Activated CD4-positive, alpha-beta T cell treated with anti-CD3 and anti-CD28 coated beads, Interleukin-2, amount 50 U/mL, for 4 hours (primary cell): ENCODE data around the gene UBE2E3.

Experiments used
- DNase-seq, 2 experiments: peaks; one replicate each; pipeline ENCODE4 v3.0.0-alpha.2; 2020

UBE2E3 gene

DNA sequence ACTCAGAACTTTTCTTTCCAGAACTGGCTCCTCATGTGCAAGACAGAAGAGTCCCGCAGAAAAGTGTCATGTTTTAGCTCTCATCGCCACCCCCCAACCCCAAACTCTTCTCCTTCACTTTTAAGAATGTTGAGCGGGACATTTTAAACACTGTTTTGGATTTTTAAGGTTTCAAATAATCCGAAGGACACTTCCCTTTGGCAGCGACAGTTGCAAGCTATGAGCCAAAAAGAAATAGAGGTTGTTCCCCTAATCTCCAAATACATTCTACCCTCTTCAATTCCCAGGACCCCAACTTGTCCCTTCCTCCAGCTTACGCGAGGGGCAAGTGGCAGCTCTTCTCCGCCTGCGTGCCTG, 678 bp upstream of the UBE2E3 start:
- no peak for DNase-seq

DNA sequence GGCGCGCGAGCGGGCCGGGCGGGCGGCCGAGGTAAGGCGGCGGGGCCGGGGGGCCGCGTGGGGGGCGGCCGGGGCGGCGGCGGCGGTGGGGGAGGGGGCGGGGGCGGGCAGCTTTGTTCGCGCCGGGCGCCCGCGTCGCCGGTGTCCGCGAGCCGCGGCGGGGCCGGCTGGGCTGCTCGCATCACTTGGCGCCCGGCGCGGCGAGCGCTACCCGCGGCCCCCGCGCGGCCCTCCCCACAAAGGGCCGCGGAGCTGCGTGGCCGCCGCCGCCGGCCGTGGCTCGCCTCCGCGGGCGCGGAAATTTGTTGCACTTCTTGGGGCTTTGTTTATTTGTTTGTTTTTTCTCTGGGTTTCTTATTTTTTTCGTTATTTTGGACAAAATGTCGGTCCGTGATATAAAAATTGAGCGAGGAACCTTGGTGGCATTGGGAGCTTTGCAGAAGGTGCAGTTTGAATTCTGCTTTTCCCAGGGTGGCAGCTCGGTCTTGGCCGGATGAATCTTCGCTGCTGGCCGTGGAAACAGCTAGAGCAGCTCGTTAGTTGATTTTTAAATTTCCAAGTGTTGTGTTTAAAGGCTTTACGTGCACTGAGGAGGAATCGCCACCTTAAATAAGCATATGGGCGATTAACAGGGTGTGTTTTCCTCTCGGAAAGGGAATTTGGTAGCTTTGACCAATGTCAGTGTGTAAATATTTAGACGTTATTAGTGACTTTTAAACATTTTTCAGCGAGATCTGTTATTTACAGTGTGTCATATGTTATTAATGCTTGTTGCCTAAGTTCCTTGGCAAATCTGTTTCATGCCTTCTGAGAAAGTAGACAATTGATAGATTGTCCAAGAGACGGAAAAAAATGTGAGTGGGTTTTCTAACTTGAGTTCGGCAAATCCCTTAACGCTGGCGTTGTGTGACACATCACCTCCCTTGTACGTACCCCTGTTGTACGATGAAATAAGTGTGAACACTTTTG, 822 bp downstream of the UBE2E3 start:
- DNase-seq, result peak in 1 of 2 experiments; percentile 35

DNA sequence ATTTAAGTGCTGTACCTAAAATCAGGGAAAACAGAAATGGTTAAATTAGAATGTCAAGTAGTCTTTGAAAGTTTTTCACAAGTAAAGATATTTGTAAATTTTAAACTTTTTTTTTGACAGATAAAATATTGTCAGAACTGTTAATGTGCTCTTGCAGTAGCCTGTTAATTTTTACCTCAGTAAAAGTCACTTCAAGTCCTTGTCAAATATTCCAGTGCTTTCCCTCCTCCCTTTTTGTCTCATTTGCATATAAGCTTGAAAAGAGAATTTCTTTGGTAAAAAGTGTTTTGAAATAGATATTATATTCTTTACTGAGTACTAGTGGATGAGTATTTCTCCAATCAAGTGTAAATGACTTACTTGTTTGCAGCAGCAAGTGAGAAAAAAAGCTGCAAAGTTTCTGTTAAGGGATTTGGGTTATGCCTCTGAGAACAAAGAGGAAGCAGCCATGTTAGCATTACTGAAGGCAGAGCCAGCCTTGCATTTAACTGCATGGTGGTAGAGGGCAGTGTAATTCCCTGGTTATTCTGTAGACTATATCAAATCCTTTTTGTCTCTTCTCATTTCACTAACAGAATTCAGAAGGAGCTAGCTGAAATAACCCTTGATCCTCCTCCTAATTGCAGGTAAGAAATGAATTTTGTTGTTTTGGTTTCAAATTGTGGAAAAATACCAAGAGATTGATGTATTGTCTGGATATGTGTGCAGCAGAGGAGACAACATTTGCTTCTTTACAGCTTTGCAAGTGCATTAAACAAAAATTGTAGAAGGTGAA, 3.2 kb downstream of the UBE2E3 start:
- peak in 1 of 2 experiments; percentile 1 for DNase-seq

DNA sequence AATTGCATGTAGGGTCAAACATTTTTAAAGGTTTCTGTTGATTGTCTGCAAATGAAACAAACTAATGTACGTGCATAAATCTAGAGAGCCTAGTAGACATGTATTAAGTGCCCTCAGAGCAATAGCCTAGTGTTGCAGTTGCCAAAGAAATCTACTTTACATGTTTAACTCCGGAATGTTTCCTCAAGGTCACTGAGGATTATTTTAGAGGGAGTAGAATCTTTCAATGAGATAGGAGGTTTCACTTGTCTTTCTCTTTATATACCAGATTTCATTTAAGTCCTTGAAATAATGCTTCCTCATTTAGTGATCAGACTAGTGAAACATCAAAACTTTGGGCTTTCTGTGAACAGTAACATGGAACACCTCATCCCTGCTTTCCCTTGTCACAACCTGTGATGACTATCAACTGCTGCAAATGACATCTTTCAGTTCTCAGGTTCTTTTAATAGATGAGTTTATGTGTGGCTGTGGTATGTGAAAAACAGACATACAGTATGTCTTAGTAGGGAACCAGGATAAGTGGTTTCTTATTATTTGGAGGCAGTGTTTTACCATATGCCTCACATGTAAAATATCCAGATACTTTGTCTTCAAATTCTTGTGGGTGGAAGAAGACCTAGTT, 5.5 kb downstream of the UBE2E3 start:
- DNase-seq, result no peak

DNA sequence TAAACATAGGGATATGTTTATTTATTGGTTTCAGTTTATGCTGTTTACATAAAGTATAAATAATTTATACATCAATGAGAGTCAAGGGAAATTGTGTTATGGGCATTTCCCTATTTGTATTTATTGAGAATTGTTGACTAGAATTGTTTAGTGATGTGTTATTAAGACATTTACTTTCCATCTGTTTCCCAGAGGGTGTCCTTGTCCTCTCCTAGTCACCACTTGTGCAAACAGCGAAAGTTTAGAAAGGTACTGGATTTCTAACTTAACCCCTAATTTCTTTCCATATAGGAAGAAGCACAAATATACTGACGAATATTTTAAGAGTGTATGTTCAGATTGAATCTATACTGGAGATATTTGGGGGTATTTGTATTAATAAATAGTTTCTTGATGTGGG, 6.7 kb downstream of the UBE2E3 start:
- no peak for DNase-seq

DNA sequence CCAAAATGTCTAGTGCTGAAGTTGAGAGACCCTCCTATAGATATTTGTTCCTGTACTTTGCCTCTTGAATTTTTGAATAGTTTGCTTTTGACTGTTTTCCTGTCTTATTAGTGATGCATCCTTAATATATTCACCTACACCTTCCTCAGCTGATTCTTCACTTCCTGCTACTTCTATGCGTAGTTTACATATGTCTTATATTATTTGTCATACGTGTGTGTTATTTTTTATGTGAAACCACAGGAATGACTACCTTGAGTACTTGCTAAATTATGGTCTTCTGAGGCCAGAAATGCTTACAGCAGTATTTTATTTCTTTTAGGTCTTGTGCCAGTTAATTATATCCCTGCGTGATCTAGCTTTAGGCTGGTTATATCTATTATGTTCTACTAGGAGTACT, 9.9 kb downstream of the UBE2E3 start:
- DNase-seq, result no peak

DNA sequence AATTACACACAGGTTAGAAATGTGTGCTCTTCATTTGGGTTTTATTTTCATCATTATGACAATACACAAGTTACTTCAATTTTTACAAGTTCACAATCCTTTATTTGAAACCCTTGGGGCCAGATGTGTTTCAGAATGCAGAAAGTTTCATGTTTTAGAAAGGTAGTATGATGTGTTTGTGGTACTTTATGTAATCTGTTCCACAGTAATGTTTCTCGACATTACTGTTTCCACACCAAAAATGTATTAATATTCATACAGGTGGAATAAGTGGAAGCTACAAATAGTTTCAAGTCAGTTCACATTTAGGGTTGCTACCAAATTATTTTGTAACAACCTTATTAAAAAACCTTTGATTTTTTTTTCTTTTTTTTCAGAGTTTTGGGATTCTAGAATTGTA, 10.4 kb downstream of the UBE2E3 start:
- no peak for DNase-seq

DNA sequence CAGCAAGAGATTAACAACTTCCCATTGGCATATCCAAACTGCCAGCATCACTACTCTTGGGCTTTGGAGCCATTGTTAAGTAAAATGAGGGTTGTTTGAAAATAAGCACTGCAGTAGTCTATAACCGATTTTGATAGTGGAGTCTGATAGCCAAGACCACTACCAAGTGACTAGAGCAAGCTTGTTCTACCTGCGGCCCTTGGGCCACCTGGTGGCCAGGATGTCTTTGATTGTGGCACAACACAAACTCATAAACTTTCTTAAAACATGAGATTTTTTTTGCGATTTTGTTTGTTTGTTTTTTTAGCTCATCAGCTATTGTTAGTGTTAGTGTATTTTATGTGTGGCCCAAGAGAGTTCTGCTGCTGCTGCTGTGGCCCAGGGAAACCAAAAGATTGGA, 11.0 kb downstream of the UBE2E3 start:
- no peak for DNase-seq

DNA sequence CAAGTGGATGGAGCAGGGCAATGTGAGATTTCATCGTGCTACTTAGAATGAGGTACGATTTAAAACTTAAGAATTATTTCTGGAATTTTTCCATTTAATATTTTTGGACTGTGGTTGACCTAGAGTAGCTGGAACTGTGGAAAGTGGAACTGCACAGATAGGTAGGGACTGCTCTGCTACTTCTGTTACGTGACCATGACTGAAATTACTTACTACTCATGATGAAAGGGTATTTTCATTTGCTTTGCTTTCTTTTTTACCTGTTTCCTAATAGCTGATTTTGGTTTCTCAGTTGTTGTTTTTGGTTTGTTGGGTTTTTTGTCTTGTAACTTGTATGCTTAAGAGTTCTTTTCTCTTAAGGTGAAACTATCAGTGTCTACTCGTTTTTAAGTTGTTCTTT, 11.4 kb downstream of the UBE2E3 start:
- DNase-seq, result no peak

DNA sequence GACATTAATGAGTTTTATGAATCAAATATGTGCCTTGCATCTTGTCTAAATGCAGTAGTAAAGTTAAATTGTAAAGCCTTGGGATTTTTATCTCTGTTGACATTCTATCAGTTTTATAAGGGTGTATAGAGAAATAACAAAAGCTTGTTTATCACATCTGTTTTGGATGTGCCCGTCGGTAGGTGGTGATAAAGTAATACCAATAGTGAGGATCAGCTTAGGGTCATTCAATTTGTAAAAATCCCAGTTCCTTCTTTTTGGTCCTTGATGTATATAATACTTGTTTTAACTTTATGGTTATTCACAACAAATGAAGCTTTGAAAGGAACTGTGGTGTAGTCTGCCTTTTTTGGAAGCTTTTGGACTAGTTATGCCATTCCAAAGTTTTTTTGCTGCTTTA, 12.6 kb downstream of the UBE2E3 start:
- no peak for DNase-seq

DNA sequence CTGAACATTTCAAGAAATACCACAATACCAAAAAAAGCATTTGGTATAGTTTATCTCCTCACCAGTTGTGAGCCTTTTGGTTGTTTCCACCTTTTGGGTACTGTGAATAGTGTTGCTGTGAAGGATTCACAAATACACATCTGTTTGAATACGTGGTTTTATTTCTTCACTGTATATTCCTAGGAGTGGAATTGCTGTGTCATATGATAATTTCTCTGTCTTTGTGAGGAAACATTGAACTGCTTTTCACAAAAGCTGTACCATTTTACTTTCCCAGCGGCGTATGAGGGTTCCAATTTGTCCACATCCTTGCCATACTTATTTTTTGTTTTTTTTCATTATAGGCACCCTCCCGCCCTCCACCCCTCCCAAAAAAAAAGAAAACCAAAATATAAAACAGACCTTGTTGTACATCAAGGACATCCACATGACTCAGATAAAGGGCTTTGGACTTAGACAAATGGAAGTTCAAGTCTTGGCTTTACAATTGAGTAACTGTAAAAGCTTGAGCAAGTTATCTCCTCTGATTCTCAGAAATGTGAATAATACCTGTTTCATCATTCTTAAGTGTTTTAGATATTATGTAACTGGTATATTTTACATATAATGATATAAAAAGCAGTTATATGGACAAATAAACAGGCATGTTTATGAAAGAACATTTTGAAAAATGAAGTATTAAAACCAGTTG, 19.0 kb downstream of the UBE2E3 start:
- no peak for DNase-seq

DNA sequence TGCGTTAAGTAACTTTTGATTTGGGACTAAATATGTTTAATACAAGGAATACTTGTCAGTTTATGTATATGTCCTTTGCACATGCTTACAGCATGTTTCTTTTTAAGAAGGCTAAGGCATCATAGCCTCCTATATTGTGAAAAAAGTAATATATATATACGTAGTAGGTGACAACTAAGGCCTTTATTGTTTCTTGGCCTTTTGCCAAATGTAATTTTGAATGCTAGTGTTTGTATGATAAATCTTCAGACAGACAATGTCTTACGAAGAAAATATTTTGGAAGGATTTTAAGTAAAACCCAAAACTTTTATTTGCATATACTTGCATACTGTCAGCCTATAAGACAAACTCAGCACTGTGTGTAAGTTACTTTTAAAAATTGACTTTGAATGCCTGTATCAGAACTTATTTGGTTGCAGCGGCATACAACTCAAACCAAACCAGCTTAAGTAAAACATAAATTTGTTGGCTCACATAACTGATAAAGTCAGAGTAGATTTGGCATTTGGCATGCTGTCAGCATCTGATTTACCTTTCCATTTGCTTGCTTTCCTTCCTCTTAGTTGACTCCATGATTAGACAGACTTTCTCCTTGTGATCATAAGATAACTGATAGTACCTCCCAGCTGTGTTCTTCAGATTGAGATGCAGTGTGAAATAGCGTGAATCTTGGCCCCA, 24.4 kb downstream of the UBE2E3 start:
- no peak for DNase-seq

DNA sequence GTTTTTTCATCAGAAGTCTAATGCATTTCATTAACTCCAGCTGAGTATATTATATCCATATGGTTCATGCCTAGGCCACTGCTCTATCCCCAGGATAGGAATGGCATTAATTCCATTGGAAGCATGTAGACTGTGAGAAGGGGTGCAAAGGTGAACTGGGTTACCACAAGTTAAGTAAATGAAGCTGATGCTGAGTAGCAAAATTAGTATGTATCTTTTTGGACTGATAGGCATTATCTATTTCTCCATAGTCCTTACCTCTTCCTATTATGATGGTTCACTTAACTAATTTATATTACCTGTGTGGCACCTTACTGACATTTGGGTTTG, 24.9 kb downstream of the UBE2E3 start:
- DNase-seq, result no peak

DNA sequence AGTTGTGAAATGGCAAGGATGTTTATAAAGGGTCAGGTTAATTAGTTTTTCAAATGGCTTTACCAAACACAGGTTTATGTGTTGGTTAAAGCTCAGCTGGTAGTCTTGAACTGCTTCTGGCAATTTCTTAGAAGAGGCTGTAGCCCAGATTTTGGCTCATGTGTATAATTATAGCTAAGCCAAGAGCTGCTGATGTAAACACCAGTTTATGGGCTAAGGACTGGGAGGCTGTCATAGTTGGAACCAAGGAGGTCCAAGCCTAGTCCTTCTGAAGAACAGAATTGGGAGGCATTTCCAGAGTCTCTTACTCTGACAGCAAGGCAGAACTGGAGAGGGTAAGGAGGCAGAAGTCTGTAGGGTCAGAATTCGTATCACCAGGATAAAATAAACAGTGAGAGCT, 25.4 kb downstream of the UBE2E3 start:
- DNase-seq, result no peak

DNA sequence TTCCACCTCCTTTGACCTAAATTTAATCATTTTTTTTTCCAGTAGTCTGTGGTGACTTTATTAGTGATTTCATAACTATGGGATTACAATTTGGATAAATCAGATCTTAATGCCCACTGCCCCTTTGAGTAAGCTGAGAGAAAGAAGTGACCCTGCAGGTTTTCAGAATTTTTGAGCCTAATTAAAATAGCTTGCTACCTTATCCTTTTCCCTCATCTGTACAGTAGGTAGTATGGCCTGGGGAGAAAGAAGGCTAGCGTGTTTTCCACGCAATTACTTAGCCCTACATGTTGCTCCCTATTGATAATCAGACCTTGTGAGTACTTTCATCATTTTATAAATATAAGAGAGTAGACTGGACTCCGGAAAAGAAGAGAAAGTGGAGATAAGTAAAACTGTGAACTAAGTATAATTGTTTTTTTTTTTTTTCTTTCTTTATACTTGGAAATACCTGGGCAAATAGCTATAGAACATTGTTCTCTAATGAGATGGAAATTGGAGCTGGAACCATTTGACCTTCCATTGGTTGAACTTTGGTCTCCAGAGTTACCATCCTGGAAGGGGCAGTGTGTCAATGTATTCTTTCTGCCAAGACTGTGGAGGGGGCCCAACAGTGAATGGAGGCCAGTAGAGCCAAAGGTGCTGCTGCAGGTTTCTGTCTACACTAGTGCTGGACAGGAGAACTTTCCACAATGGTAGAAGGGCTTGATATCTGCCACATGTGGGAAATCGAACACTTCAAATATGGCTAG, 26.9 kb downstream of the UBE2E3 start:
- no peak for DNase-seq

DNA sequence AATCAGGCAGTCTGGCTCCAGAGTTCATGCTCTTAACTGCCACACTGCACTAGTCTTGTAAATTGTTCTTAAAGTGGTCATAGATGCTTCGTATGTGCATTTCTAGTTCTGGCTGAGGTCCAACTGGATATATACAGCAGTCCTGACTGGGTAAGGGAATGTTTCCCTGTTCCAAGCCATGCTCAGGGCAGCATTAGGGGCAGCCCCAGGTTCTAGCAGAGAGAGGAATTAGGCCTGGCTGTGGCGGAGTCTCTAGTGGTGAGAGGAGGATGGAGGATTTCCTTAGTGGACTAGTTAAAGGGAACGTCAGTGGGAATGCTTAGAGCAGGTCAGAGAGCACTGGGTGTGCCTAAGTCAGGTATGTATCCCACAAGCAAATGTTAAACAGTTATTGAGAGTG, 28.0 kb downstream of the UBE2E3 start:
- DNase-seq, result no peak

DNA sequence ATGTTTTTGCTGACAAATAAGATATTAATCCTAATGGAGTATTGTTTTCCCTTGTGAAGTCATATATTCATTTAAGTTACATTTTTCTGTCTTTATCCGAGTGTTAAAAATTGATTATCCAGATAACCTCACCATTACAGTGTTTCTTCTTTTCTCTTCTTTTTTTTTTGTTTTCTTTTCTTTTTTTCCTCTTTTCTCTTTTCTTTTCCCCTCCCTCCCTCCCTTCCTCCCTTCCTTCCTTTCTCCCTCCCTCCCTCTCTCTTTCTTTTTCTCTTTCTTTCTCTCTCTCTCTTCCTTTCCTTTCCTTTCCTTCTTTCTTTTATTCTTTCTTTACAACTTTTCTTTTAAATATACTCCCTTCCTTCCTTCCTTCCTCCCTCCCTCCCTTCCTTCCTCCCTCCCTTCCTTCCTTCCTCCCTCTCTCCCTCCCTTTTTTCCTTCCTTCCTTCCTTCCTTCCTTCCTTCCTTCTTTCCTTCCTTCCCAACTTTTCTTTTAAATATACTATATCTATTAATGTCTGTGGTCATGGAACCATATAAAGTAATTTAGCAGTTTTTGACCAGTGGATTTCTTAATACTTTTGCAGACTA, 40.9 kb downstream of the UBE2E3 start:
- DNase-seq, result no peak

DNA sequence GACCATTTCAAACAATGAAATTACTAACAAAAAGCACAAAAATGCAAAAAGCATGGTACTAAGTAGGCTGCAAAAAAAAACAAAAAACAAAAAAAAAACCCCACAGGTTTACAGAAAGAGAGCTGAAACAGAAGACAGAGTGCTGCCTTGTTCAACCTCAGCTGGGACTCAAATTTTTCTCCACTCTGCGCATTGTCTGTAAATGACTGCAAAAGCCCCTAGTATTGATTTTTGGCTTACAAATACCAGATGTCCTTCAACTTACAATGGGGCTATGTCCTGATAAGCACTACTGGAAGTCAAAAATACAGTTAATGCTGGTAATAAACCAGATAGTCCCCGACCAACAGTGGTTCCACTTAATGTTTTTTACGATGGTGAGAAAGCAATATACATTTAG, 42.2 kb downstream of the UBE2E3 start:
- DNase-seq, result no peak

DNA sequence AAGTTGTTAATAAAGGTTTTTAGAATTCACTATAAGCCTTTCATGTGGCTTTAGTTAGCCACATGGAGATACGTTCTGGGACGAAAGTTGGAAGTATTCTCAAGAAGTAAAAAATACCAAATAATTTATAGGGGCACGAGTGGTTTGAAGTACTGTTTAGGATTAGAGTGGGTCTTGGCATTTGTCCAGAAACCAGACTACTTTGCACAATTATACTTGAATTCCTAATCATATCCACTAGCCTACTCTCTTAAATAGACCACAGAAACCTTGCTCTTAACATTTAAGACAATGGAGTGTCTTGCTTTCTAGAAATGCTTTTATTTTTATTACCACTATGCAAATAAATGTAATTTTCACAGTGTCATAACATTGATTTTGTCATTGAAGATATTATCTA, 44.6 kb downstream of the UBE2E3 start:
- no peak for DNase-seq

DNA sequence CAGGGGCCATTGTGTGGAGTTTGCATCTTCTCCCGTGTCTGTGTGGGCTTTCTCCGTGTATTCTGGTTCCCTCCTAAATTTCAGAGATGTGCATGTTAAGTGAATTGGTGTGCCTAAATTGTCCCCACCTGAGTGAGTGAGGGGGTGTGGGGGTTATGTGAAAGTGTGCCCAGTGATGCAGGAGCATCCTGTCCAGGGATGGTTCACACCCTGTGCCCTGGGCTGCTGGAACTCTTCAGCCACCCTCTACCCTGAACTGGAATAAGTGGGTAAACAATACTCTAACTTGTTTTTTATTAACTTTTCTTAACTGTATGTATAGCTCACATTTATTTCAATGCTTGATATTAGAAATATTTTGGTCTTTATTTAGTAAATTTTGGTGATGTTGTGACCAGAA, 56.0 kb downstream of the UBE2E3 start:
- no peak for DNase-seq

DNA sequence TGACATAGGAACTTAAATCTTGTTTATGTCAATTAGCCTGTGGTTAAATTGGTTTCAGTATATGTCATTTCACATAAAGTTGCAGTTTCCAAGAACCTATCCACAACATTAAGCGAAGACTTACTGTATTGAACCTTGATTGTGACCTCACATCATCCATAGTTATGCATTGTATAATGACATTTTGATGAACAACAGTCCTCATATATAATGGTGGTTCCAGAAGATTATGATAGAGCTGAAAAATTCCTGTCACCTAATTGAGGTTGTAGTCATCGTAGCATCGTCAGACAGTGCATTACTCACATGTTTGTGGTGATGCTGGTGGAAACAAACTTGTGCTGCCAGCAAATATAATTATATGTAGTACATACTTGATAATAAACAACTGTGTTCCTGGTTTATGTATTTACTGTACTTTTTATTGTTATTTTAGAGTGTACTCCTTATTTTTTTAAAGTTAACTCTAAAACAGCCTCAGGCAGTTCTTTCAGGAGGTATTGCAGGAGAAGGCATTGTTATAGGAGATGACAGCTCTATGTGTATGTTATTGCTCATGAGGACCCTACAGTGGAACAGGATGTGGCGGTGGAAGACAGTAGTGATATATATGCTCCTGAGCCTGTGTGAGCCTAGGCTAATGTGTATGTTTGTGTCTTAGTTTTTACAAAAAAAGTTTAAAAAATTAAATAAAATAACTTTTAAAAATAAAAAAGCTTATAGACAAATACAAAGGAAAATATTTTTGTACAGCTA, 56.6 kb downstream of the UBE2E3 start:
- no peak for DNase-seq
